Erythroblast (primary cell): ENCODE data around the gene RTL5.

Experiments used
- GATA1 ChIP-seq: IDR thresholded peaks from 2 replicates; pipeline ENCODE4 v1.6.1; 2011; ENCODE audit warnings: low read depth, mild to moderate bottlenecking, control low read depth, low read length, moderate library complexity
- POLR2A ChIP-seq: IDR thresholded peaks from 2 replicates; pipeline ENCODE4 v1.6.1; 2011; ENCODE audit warnings: mild to moderate bottlenecking, low read length

GRCh38 chrX:72120837-72121236 lies 10.9 kb downstream of the RTL5 start:
- TF ChIP-seq POLR2A (no peak), GATA1 (no peak)
